ENCODE measurements around the gene IRF3. TPM values are rescaled to one million over a fixed set of nuclear protein-coding genes. Genes with fewer than 3 reads are reported as not detected.

IRF3 gene
- total RNA-seq, 1 experiment from 2014 or later, result 23.3 TPM

GRCh38 chr19:49677901-49678674 is 12.4 kb upstream of the IRF3 start:
- peak; percentile 69 for DNase-seq (ENCODE audit: low read depth, low spot score)
- in situ Hi-C loops (cut with HindIII; ENCODE audit: low pct_unique_long_range_greater_than_20kb, low sequenced_read_pairs), result no loop called here

GRCh38 chr19:49677231-49677900 is 11.7 kb upstream of the IRF3 start, which contains the start of gene PRMT1:
Gene PRMT1 (plus strand): TSS chr19:49677271. CDS start chr19:49677281, 10 bp downstream.
- peak; percentile 51 for DNase-seq (ENCODE audit: low read depth, low spot score)
- in situ Hi-C loops (cut with HindIII; ENCODE audit: low pct_unique_long_range_greater_than_20kb, low sequenced_read_pairs), result no loop called here

- DNase-seq (ENCODE audit: low read depth, low spot score), result peak; percentile 99
- in situ Hi-C loops (cut with HindIII; ENCODE audit: low pct_unique_long_range_greater_than_20kb, low sequenced_read_pairs), result no loop called here
Observed at GRCh38 chr19:49676784-49677230, 11.2 kb upstream of the IRF3 start.

GRCh38 chr19:49676136-49676783 is 10.6 kb upstream of the IRF3 start:
- in situ Hi-C loops (cut with HindIII; ENCODE audit: low pct_unique_long_range_greater_than_20kb, low sequenced_read_pairs), result no loop called here
- DNase-seq (ENCODE audit: low read depth, low spot score), result peak; percentile 84

- peak; percentile 73 for DNase-seq (ENCODE audit: low read depth, low spot score)
- in situ Hi-C loops (cut with HindIII; ENCODE audit: low pct_unique_long_range_greater_than_20kb, low sequenced_read_pairs), result no loop called here
Observed at GRCh38 chr19:49672131-49672919, 6.7 kb upstream of the IRF3 start.

GRCh38 chr19:49669516-49669915 is 3.9 kb upstream of the IRF3 start:
- no peak for DNase-seq (ENCODE audit: low read depth, low spot score)
- in situ Hi-C loops (cut with HindIII; ENCODE audit: low pct_unique_long_range_greater_than_20kb, low sequenced_read_pairs), result no loop called here

GRCh38 chr19:49667473-49667872 is 1.8 kb upstream of the IRF3 start:
- no peak for DNase-seq (ENCODE audit: low read depth, low spot score)
- in situ Hi-C loops (cut with HindIII; ENCODE audit: low pct_unique_long_range_greater_than_20kb, low sequenced_read_pairs), result no loop called here

GRCh38 chr19:49666120-49666444 is 425 bp upstream of the IRF3 start:
- DNase-seq (ENCODE audit: low read depth, low spot score), result no peak
- in situ Hi-C loops (cut with HindIII; ENCODE audit: low pct_unique_long_range_greater_than_20kb, low sequenced_read_pairs), result no loop called here

- DNase-seq (ENCODE audit: low read depth, low spot score), result no peak
- in situ Hi-C loops (cut with HindIII; ENCODE audit: low pct_unique_long_range_greater_than_20kb, low sequenced_read_pairs), result no loop called here
Observed at GRCh38 chr19:49665036-49665350, 664 bp downstream of the IRF3 start.

GRCh38 chr19:49664171-49665035 is 1.3 kb downstream of the IRF3 start:
- DNase-seq (ENCODE audit: low read depth, low spot score), result peak; percentile 65
- in situ Hi-C loops (cut with HindIII; ENCODE audit: low pct_unique_long_range_greater_than_20kb, low sequenced_read_pairs), result no loop called here

- DNase-seq (ENCODE audit: low read depth, low spot score), result no peak
- in situ Hi-C loops (cut with HindIII; ENCODE audit: low pct_unique_long_range_greater_than_20kb, low sequenced_read_pairs), result no loop called here
Observed at GRCh38 chr19:49663224-49663623, 2.4 kb downstream of the IRF3 start.

- no peak for DNase-seq (ENCODE audit: low read depth, low spot score)
- in situ Hi-C loops (cut with HindIII; ENCODE audit: low pct_unique_long_range_greater_than_20kb, low sequenced_read_pairs), result no loop called here
Observed at GRCh38 chr19:49662011-49662410, 3.6 kb downstream of the IRF3 start.

- in situ Hi-C loops (cut with HindIII; ENCODE audit: low pct_unique_long_range_greater_than_20kb, low sequenced_read_pairs), result no loop called here
- no peak for DNase-seq (ENCODE audit: low read depth, low spot score)
Observed at GRCh38 chr19:49660338-49660961, 5.2 kb downstream of the IRF3 start.

- in situ Hi-C loops (cut with HindIII; ENCODE audit: low pct_unique_long_range_greater_than_20kb, low sequenced_read_pairs), result no loop called here
- no peak for DNase-seq (ENCODE audit: low read depth, low spot score)
Observed at GRCh38 chr19:49658566-49659442, 6.9 kb downstream of the IRF3 start.

- no peak for DNase-seq (ENCODE audit: low read depth, low spot score)
- in situ Hi-C loops (cut with HindIII; ENCODE audit: low pct_unique_long_range_greater_than_20kb, low sequenced_read_pairs), result no loop called here
Observed at GRCh38 chr19:49658139-49658517, 7.5 kb downstream of the IRF3 start.

GRCh38 chr19:49657493-49658138 is 8.0 kb downstream of the IRF3 start:
- in situ Hi-C loops (cut with HindIII; ENCODE audit: low pct_unique_long_range_greater_than_20kb, low sequenced_read_pairs), result no loop called here
- no peak for DNase-seq (ENCODE audit: low read depth, low spot score)

Measured in SK-MEL-5 (cell line).